Activated naive CD8-positive, alpha-beta T cell treated with anti-CD3 and anti-CD28 coated beads, Interleukin-2, amount 50 U/mL, for 16 hours (primary cell): Measurements from ENCODE around the gene ZNRF1.
"Not testable (repeated sequence)": the region's sequence is repeated elsewhere in the genome, so short reads cannot be mapped to it uniquely, and the experiment has no call there.

Experiments
- DNase-seq: peaks from one replicate; pipeline ENCODE4 v3.0.0-alpha.2; 2020; ENCODE audit warnings: low read depth, low spot score

The ZNRF1 gene

DNA sequence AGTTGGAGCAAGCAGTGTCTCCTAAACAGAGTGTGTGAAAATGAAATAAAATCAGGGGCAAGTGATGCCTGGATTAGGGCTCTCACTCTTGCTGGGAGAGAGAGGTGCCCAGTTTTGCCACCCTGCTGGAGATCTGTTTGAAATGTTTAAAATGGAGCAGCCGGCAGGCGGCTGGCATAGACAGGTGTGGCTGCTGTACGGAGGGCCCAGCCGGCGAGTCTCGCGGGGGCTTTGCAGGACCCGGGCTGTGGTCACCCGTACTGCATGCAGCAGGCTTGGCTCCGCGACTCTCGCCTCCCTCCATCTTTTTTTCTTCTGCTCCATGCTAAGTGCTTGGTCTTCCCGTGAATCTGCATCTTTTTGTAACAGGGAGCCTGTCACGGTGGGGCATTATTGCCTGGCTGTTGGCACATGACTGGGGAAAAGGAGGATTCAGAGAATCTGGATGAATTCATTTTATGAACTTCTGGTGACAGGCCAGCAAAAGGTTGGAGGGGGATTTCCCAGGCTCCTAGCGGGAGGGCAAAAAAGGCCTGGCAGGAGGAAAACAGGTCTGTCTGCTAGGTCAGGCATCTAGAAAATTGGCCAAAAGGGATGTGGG, 1.8 kb downstream of the ZNRF1 start:
- no peak for DNase-seq

DNA sequence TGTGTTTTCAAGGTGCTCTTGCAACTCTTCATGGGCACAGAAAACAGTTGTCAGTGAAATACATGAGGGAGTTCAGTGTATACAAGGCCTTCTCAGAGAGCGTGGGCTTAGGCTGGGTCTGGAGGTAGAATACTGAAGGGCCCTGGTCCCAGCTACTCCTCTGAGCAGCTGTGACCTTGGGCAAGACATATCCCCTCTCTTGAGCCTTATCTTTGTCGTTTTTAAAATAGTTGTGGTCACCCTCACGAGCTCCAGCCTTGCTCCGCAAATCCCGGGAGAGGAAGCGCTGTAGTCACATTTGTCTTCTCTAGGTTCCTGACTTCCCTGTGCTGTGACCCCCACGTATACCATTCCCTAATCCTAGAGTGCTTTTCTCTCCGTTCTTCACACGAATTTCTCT, 3.6 kb downstream of the ZNRF1 start:
- no peak for DNase-seq

DNA sequence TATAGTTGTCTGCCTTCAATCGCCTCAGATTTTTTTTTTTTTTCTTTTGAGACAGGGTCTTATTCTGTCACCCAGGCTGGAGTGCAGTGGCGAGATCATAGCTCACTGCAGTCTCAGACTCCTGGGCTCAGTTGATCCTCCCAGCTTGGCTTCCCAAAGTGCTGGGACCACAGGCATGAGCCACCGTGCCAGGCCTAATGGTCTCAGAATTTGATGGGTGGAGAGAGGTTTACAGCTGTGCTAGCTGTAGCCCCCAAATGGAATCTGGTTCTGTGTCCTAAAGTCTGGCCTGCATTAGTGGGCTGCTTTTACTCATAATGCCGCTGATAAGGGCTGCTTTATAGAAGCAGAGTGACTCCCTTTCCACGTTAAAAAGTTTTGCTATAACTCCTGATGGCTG, 5.1 kb downstream of the ZNRF1 start:
- DNase-seq = no peak

DNA sequence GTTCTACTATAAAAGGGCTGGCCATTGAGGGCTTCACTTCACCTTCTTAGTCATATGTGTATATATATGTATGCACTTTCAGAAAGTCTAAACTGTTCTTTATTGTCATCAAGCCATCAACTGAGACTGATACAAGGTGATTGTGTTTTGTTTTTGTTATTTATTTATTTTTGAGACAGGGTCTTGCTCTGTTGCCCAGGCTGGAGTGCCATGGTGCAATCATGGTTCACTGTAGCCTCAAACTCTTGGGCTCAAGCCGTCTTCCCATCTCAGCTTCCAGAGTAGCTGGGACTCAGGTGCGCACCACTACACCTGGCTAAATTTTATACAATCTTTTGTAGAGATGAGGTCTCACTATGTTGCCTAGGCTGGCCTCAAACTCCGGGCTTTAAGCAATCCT, 5.6 kb downstream of the ZNRF1 start:
- no peak for DNase-seq

DNA sequence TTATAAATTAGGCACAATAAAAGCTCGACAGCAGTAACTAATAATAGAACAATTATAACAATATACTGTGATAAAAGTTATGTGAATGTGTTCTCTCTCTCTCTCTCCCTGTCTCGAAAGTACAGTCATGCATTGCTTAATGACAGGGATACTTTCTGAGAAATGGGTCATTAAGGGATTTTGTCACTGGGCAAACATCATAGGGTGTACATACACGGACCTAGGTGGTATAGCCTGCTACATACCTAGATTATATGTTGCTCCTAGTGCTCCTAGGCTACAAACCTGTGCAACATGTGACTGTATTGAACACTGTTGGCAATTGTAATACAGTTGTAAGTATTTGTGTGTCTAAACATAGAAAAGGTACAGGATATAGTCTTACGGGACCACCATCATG, 6.9 kb downstream of the ZNRF1 start:
- no peak for DNase-seq

DNA sequence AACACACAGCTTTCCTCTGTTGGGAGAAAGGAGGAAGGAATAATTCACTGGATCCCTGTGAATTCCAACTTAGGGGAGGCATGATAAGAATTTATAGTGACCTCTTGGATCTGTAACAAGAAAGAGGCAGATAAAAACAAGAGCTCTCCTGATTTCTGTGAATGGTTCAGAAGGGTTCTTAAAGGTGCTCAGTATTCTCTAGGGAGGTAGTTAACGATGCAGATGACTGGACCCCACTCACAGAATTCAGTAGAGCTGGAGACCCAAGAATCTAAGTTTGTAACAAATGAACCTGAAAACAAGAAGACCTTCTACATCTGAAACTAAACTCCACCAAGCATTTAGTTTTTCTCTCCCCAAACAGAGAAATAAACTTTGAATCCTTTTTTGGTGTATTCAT, 8.6 kb downstream of the ZNRF1 start:
- DNase-seq = no peak

DNA sequence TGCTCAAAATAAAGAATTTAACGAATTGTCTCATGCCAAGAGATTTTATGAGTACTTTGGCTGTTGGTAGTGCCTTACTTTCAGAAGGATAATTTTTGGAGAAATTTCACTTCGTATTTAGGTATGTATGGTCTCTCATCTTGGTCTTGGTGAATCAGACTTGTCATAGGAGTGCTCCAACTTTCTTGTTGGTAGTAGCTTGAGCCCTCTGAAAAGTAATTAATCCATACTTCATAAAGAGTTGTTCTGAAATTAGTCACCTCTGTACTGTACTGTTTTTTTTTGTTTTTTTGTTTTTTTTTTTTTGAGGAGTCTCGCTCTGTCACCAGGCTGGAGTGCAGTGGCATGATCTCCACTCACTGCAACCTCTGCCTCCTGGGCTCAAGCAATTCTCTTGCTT, 11.6 kb downstream of the ZNRF1 start:
- DNase-seq = no peak

DNA sequence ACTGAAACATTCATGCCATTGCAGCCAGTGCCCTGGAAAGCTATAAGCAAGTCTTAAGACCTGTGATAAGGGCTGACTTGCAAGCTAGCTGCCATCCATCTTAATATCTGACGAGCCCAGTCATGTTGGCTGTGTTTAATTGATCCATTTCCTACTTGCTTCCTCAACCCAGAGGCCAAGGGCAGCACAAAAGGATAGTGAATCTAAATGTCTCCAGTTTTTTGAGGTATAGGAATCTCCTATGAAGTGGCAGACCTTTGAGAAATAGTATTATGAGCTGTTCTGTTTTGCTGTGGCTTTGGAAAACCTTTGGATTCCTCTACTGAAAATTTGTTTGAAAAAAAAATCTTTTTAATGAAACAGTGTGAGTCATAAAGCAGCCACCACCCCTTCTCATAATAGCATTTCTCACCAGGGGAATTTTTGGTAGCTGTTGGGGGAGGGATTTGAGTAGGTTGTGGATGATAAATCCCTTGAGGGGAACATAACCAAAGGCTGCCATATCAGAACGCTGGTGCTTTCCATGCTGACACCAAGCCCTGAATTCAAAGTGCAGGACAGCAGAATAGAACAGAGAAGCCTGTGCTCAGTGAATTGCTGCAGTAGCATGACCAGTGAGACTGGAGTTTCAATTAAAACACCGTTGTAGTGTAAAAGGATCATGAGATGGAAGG, 12.9 kb downstream of the ZNRF1 start:
- peak; percentile 6 for DNase-seq

DNA sequence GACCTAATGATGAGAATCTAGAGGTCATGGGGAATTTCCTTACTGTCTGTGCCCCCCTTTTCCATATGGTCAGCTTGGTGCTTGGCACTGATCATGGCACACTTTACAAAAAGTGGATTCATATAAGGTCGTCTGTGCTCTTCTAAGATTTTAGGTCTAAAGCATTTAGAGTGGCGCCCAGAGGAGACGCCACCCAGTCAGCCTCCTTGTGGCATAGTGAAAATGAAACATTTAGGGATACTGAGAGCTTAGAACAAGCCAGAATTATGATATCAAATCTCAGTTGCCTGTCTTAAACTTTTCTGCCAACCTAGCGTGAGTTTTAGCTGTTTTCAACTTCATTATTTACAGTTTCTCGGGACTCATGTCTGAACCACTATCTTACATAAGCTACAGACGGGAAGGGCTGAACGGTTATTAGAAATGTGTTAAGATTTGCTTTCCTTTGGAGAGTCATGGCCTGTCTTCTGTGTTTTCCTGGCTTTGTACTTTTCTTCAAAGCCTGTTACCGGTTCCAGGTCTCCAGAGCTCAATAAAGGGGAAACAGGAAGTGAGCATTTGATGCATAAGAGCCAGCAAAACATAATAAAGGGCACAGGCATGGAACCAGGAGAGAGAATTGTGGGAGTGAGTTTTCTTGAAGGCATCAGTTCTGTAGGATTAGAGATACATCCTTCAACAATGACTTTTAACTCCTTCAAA, 13.7 kb downstream of the ZNRF1 start:
- DNase-seq = no peak

DNA sequence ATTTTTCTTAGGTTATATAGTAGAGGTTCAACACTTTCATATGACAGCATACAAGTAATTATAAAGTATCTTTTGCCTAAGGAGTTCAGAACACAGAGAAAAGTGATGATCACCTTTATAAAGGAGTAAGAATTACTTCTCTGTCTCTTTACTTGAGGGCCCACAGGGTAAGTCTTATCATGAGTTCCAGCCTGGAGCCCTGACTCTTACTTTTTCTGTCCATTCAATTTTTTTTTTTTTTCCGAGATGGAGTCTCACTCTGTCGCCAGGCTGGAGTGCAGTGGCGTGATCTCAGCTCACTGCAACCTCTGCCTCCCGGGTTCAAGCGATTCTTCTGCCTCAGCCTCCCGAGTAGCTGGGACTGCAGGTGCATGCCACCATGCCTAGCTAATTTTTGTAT, 14.3 kb downstream of the ZNRF1 start:
- DNase-seq = not testable (repeated sequence)

DNA sequence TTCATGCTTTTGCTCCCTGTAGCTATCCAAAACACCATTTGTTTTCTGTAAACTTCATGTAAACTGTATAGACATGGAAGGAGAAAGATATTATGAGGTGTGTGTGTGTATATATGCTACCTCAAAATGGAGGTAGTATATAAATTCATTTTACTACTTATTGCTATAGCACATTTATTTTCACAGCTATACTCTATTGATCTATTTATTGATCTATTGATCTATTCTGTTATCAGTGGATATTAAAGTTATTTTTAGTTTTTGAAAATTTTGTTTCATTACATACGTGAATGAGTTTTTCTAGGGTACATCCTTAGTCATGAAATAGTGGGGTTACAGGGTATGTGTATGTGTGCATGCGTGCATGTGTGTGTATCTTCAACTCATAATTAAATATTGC, 15.5 kb downstream of the ZNRF1 start:
- no peak for DNase-seq

DNA sequence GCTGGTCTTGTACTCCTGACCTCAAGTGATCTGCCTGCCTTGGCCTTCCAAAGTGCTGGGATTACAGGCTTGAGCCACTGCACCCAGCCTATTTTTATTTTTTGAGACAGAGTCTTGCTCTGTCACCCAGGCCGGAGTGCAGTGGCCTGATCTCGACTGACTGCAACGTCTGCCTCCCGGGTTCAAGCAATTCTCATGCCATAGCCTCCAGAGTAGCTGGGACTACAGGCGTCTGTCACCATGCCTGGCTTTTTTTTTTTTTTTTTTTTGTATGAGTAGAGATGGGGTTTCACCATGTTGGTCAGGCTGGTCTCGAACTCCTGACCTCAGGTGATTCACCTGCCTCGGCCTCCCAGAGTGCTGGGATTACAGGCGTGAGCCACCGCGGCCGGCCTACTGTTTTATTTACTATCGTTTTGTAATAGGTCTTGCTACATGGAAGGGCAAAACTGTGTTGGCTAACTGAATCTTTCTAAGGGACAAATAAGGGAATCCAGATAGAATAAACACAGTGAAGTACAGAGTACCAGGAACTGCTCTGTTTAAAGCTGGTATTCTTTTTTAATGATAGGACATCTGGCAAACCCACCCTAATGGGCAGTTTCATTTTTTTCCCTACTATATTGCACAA, 17.7 kb downstream of the ZNRF1 start:
- not testable (repeated sequence) for DNase-seq

DNA sequence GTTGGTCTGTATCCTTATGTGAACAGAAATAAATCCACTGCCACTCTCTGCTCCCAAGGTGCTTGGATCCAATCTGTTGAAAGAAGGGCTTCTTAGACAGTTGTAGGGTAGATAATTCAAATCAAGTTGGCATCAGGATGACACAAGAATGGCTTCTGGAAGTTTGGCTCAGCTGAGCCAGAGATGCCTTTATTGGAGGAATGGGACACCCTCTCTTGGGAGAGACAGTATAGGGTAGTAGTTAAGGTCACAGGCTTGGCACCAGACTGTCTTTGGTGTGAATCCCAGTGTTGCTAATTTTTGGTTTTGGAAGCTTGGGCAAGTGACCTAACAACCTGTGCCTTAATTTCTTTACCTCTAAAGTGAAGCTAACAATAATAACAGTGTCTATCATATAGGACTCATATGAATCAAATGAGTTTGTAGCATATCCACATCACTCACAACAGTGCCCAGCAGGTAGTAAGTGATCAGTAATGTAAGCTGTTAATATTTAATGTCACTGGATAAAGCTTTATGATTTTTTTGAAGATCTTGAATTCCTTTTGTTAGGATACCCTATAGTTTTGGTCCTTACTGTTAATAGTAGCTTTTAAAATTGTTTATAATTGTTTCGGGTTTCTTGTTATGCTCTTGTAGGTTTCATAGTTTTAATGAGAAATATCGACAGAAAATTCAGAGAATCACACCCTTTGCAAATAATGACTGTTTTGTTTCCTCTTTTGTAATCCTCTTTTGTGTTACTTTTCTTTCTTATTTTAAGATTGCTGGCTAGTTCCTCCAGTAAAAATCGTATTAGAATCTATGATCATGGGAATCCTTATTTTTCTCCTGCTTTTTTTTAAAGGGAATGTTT, 19.1 kb downstream of the ZNRF1 start:
- DNase-seq = no peak

DNA sequence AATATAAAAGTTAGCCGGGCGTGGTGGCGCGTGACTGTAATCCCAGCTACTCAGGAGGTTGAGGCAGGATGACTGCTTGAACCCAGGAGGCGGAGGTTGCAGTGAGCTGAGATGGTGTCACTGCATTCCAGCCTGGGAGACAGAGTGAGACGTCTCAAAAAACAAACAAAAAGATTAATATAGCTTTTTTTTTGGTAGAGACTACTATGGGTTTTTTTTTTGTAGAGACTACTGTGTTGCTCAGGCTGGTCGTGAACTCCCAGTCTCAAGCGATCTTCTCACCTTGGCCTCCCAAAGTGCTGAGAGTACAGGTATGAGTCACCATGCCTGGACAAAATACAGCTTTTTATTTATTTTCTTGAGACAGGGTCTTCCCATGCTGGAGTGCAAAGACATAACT, 20.2 kb downstream of the ZNRF1 start:
- DNase-seq = no peak

DNA sequence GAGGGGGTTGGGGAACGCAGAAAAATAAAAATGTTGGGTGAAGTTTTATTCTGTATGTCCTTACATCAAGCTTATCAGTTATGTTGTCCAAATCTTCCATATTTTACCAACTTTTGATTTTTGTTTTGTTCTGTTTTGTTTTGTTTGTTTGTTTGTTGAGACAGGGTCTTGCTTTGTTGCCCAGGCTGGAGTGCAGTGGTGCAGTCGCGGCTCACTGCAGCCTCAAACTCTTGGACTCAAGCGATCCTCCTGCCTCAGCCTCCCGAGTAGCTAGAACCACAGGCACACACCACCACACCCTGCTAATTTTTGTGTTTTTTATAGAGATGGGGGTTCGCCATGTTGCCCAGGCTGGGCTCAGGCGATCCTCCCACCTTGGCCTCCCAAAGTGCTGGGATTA, 20.8 kb downstream of the ZNRF1 start:
- DNase-seq = no peak

DNA sequence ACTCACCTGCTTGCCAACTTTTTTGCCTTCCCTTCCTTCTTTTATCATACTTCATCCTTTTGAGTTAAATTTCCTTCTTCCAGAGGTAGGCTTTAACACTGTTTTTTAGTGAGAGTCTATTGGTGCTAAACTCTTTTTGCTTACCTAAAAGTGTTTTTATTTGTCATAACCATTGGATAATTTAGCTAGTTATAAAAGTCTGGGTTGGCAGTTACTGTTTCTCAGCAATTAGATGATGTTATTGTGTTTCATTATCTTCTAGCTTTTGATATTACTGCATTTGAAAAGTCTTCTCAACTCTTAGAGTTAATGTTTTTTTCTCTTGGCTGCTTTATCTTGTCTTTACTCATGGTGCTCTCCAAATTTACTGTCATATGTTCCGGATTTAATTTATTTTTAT, 22.6 kb downstream of the ZNRF1 start:
- no peak for DNase-seq

DNA sequence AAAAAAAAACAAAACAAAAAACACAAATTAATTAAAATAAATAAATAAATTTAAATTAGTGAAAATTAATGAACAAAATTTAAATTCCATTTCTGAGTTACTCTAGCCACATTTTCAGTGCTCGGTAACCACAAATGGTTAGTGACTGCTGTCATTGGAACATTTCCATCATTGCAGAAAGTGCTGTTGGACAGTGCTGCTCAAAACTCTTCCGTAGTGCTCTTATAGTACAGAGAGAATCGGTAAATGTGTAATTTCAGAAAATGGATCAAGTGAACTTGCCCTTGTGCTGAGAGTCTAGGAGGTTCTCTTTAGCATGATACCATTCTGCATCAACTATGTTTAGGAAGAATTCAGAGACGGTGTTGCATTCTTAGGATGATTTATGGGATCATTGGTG, 23.7 kb downstream of the ZNRF1 start:
- no peak for DNase-seq

DNA sequence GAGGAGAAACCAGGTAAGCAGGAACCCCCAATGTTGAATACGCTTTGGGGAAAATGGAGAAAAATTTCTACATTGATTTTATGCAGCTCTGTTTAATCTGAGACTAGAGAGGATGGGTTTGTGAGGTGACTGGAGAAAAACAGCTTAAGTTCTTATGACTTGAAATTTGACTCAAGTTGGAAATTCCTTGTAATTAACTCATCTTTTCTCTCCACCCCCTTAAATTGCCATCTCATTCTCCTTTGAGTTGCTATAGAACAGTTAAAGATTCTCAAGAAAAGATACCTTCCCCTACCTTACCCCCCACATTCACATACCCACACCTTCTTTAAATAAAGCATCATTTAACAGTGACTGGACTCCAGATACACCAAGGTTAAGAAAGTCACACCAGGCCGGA, 24.2 kb downstream of the ZNRF1 start:
- no peak for DNase-seq

DNA sequence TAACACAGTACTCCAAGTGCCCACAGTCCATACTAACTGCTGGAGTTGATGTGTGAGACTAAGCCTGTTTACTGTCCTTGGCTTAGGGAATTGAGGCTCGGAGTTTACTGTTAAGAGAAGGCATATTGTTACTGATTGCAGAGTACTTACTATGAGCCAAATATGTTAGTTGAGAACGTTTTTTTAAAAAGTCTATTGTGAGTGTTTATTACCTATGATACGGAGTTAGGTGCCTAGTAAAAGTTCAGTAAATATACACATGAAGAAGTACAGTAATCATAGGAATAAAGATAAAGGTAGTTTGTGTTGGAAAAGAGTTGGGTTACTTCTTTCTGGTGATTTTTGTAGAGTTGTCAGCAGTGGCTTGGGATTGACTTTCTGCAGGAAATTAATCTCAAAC, 25.4 kb downstream of the ZNRF1 start:
- no peak for DNase-seq

DNA sequence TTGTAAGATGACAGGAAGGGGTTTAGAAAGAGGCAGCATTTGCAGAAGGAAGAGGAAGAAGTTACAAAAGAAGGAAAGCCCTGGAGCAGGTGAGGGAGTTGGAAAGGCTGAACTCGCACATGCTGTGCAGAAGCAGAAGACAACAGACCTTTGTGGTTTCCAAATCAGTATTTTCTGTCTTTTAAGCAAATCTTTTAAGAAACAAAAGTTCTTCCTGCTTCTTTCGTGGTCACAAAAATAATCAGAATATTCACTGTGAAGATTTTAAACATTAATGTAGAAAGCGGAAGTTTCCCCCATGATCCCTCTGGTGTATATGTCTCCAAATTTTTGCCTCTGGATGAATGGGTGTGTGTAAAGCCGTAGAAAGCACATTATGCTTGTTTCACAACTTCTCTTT, 25.8 kb downstream of the ZNRF1 start:
- no peak for DNase-seq

DNA sequence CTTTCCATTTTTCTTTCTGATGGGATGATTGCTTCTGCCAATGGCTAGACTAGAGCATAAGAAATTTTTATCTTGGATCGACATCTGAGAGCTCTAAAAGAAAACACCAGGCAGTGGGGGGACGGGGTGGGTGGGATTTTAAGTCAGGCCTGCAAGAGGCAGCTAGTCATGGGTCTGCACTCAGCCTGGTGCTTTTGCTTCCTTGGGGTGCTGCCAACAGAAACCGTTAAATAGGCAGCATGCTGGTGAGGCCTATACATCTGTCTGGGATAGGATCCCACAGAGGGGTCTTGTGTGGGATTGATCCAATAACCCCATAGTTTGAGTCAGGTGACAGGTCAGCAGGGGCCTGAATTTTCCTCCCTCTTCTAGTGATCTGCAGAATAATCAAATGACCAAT, 26.9 kb downstream of the ZNRF1 start:
- no peak for DNase-seq
